Progenitor cell of endocrine pancreas (in vitro differentiated cells): ENCODE results near the gene KCNMA1. TPM values are rescaled to one million over a fixed set of nuclear protein-coding genes. Genes with fewer than 3 reads are reported as not detected.

Experiments used
- DNase-seq: peaks from one replicate; pipeline ENCODE4 v3.0.0; 2021; ENCODE audit warnings: low spot score; ENCODE audit not compliant: unreplicated experiment
- H3K27ac Mint-ChIP-seq: 2 replicates; pipeline ENCODE4 v1.8.0; 2021; ENCODE audit warnings: mild to moderate bottlenecking, moderate library complexity, mixed read lengths
- H3K27me3 Mint-ChIP-seq: 2 replicates; pipeline ENCODE4 v1.8.0; 2021; ENCODE audit warnings: mixed read lengths
- H3K36me3 Mint-ChIP-seq: 2 replicates; pipeline ENCODE4 v1.8.0; 2022; ENCODE audit warnings: mixed read lengths; ENCODE audit not compliant: insufficient read depth
- H3K4me1 Mint-ChIP-seq: 2 replicates; pipeline ENCODE4 v1.8.0; 2021; ENCODE audit warnings: low read depth, mixed read lengths
- H3K4me3 Mint-ChIP-seq: 2 replicates; pipeline ENCODE4 v1.8.0; 2021; ENCODE audit warnings: low read depth, mild to moderate bottlenecking, moderate library complexity, mixed read lengths
- H3K9me3 Mint-ChIP-seq: 2 replicates; pipeline ENCODE4 v1.8.0; 2021; ENCODE audit warnings: low read depth, mixed read lengths
- total RNA-seq: library from RNA; stranded (reverse); gene quantifications from 2 replicates; pipeline ENCODE4 v1.2.1, GENCODE V29; 2021
- TF ChIP-seq, protein P1 (sequence below): fragments of 200-600 bp; sonication (generic); IDR thresholded peaks from one replicate; pipeline ENCODE4 v1.5.0; 2021; ENCODE audit warnings: antibody characterized with exemption, mild to moderate bottlenecking; ENCODE audit not compliant: unreplicated experiment

Gene KCNMA1
- total RNA-seq, 1 donor from 2014 or later = 5.8 TPM

DNA sequence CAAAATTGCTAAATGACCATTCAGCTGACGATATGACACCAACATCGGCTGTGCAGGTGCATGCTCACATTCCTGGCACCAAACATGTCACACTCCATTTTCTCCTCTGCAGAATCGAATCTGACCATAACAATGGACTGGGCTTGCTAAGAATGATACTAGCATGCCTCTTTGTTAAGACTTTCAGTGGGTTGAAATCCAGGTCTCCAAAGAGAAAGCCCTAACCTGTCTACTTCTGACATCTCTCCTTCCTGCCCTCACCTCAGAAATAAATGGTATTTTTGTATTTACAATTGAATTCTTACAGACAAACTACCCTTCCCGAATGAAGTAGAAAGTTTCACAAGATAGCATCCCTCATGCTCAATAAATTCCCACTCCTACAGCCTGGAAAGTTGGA, 373.9 kb downstream of the KCNMA1 start:
- no peak for DNase-seq
- Mint-ChIP-seq H3K4me3 (no peak overlapping the region), H3K36me3 (no peaks in the 10 kb centered on the region), H3K4me1 (peaks cover 2% of the 10 kb centered on the region), H3K27me3 (peaks cover 52% of the 10 kb centered on the region), H3K9me3 (peaks cover 3% of the 10 kb centered on the region), H3K27ac (no peak overlapping the region)
- TF ChIP-seq, protein P1, sequence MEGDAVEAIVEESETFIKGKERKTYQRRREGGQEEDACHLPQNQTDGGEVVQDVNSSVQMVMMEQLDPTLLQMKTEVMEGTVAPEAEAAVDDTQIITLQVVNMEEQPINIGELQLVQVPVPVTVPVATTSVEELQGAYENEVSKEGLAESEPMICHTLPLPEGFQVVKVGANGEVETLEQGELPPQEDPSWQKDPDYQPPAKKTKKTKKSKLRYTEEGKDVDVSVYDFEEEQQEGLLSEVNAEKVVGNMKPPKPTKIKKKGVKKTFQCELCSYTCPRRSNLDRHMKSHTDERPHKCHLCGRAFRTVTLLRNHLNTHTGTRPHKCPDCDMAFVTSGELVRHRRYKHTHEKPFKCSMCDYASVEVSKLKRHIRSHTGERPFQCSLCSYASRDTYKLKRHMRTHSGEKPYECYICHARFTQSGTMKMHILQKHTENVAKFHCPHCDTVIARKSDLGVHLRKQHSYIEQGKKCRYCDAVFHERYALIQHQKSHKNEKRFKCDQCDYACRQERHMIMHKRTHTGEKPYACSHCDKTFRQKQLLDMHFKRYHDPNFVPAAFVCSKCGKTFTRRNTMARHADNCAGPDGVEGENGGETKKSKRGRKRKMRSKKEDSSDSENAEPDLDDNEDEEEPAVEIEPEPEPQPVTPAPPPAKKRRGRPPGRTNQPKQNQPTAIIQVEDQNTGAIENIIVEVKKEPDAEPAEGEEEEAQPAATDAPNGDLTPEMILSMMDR = no peak

DNA sequence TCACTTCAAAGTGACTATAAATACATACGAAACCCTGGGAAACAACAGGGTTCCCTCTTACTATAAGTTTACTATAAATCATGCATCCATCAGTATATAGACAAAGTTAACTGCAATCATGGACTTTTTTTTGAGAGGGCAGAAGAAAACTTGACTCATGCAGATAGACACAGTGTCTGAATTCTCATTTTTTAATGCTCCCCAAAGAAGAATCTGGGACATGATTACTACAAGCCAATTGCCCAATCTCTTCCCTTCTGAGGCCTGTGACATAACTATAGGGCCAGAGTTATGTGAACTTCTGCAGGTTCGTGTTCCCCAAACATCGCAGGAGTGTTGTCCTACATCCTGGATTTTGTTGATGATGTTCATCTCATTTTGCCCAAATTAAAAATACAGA, 376.5 kb downstream of the KCNMA1 start:
- peaks cover 35% of the 10 kb centered on the region for H3K27me3 Mint-ChIP-seq
- no peak for DNase-seq
- H3K4me3 Mint-ChIP-seq = no peak overlapping the region
- no peaks in the 10 kb centered on the region for H3K4me1 Mint-ChIP-seq
- H3K27ac Mint-ChIP-seq = no peak overlapping the region
- H3K36me3 Mint-ChIP-seq = peaks cover 2% of the 10 kb centered on the region
- TF ChIP-seq, protein P1 = no peak
- peaks cover 10% of the 10 kb centered on the region for H3K9me3 Mint-ChIP-seq

DNA sequence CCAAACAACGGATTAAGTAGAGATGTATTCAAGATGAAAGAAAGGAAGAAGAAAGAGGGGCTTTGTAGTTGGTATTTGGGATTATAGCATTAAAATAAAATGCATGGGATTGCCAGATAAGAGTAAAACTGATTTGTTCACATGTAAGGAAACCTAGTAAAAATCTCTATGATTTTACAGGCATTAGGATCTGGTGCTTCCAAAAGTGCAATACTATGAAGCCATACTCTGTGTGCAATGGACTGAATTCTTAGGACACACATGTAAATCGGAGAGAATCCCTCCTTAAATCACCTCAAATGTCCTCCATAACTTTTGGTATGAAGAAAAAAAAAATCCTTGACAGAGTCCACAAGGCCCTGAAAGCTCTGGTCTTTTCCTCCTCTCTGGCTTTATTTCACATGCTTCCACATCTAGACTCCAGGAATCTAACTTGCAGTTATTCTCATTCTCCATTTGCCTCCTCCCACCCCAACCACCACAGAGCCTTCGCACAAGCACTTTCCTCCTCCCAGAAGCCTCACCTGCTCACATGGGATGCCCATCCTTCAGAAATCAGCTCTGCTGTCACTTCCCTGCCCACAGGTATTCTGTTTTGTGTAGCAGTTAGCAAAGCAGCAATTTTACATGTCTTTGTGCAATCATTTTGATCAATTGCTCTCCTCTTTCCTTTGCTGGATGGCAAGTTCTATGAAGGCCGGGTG, 378.3 kb downstream of the KCNMA1 start:
- Mint-ChIP-seq H3K9me3 (peaks cover 10% of the 10 kb centered on the region), H3K4me1 (peaks cover 2% of the 10 kb centered on the region), H3K27ac (no peak overlapping the region), H3K36me3 (peaks cover 2% of the 10 kb centered on the region), H3K4me3 (no peak overlapping the region), H3K27me3 (peaks cover 30% of the 10 kb centered on the region)
- TF ChIP-seq, protein P1 = no peak
- DNase-seq = no peak

DNA sequence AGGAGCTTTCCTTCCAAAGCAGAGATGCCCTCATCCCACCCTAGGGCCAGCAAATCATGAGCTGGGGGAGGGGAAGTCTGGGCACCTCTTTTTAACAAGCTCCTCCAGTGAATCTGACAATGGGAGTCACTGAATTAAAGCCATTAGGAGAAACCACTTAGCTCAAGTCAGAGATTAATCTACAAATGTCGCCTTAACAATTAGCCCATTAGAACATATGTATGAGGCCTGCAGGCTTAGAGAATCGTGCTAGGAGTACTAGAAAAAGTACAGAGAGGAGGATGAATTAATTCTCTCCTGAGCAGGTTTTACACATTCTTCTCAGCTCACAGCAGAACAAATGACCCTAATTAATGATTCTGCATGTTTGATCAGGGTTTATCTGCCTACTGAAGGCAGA, 381.3 kb downstream of the KCNMA1 start:
- DNase-seq = no peak
- Mint-ChIP-seq H3K27me3 (peaks cover 17% of the 10 kb centered on the region), H3K27ac (no peak overlapping the region), H3K4me1 (peaks cover 13% of the 10 kb centered on the region), H3K4me3 (no peak overlapping the region), H3K9me3 (peaks cover 8% of the 10 kb centered on the region), H3K36me3 (peaks cover 2% of the 10 kb centered on the region)
- TF ChIP-seq, protein P1 = no peak

DNA sequence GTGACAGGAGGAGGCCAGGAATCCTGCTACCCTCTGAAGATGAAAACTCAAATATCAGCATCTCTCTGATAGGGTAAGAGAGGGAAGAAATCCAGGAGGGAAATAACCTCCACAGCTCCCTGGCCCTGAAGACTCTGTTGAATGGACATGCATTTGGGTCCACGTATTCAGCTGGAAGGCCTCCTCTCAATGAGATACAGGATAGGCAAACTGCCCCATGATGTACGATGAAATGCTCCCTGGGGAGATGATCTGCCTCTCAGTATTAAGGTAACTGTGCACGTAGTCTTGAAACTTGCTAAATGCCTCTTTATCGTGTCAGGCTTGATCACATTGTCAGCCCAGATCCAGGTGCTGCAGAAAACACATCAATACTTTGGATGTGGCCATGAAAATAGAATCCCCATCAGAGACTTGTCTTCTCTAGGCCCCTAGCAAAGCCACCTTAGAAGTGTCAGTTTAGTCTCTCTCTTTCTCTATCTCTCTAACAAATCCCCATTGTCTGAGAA, 384.0 kb downstream of the KCNMA1 start:
- Mint-ChIP-seq H3K27ac (no peak overlapping the region), H3K4me1 (peaks cover 13% of the 10 kb centered on the region), H3K27me3 (peaks cover 29% of the 10 kb centered on the region), H3K36me3 (peaks cover 2% of the 10 kb centered on the region), H3K9me3 (peaks cover 8% of the 10 kb centered on the region), H3K4me3 (no peak overlapping the region)
- no peak for DNase-seq
- TF ChIP-seq, protein P1 = no peak
